ENCODE measurements around the gene HUS1.

GRCh38 chr7:47965456-47965855 lies 14.0 kb downstream of the HUS1 start:
- no peak for TF ChIP-seq POLR2A (IDR thresholded peaks at IDR 0.05)
- no peak for TF ChIP-seq CTCF (IDR thresholded peaks at IDR 0.05)

Measured in tibial nerve (tissue), 3 donors.